HepG2 (cell line): ENCODE measurements around the gene SEC31B. TPM values are rescaled to one million over a fixed set of nuclear protein-coding genes. Genes with fewer than 3 reads are reported as not detected.

ENCODE experiments used
- ATAC-seq: fragments of 200-7000 bp; cut with Tn5 transposase; 3 replicates; pipeline ENCODE4 v1.9.1; 2020; ENCODE audit warnings: mild to moderate bottlenecking, moderate library complexity
- BruUV-seq: library from RNA; stranded (reverse); fragments of 400-500 nt; replicated peaks from 2 replicates; lab custom pipeline; 2021; lab: Mats Ljungman, UMichigan
- CTCF ChIA-PET: fragments of 300-600 bp; formaldehyde crosslinking; extraction: SDS; loops from one replicate; lab custom pipeline; 2021; ENCODE audit warnings: low total read pairs, inconsistent platforms, low intra/inter-chr PET ratio; lab: Yijun Ruan, JAX
- POLR2A ChIA-PET: fragments of 350-600 bp; sonication (Branson Sonifier 250); formaldehyde crosslinking; loops from one replicate; lab custom pipeline; 2020; ENCODE audit warnings: antibody characterized with exemption, inconsistent platforms; lab: Yijun Ruan, JAX
- DNase-seq: peaks from one replicate; pipeline ENCODE4 v3.0.0-alpha.2; 2015; ENCODE audit warnings: low spot score
- FAIRE-seq: peaks from 3 replicates; lab custom pipeline; 2011; peaks lifted over from hg19 to GRCh38; lab: Jason Lieb, UNC
- H2AFZ ChIP-seq: one replicate; pipeline ENCODE4 v1.6.1; 2011; ENCODE audit warnings: low read length, inconsistent platforms
- H3K27ac ChIP-seq: fragments of 300-600 bp; 3 replicates; pipeline ENCODE4 v1.8.0; 2011; ENCODE audit warnings: mixed run types, mild to moderate bottlenecking, mixed read lengths, low read length, inconsistent platforms; ENCODE audit not compliant: insufficient read depth; ENCODE audit errors: extremely low read length
- H3K27me3 ChIP-seq, 2 experiments: fragments of 200-600 bp in 1 of 2; 2 replicates in 1 of 2; 3 replicates in 1 of 2; pipeline versions ENCODE4 v1.6.0 to v1.8.0; 2011; ENCODE audit warnings: low read length in 2 of 2, mild to moderate bottlenecking in 2 of 2, moderate library complexity in 2 of 2, inconsistent platforms in 1 of 2; ENCODE audit not compliant: insufficient read depth in 2 of 2, control insufficient read depth in 1 of 2
- H3K36me3 ChIP-seq, 2 experiments: fragments of 200-600 bp in 1 of 2; replicated peaks in 1 of 2; 2 replicates in 1 of 2; 3 replicates in 1 of 2; pipeline versions ENCODE4 v1.5.1 to v1.8.0; 2011; ENCODE audit warnings: low read length in 2 of 2, inconsistent platforms in 1 of 2; ENCODE audit not compliant: insufficient read depth in 2 of 2, control insufficient read depth in 1 of 2
- H3K4me1 ChIP-seq: 2 replicates; pipeline ENCODE4 v1.5.1; 2012; ENCODE audit warnings: low read length, inconsistent platforms; ENCODE audit not compliant: insufficient read depth
- H3K4me2 ChIP-seq: 2 replicates; pipeline ENCODE4 v1.6.0; 2011; ENCODE audit warnings: low read depth, low read length, inconsistent platforms
- H3K4me3 ChIP-seq, 3 experiments: fragments of 200-600 bp in 1 of 3; sonication (generic), shearing (Covaris generic) in 1 of 3; replicated peaks in 1 of 3; 2 replicates each; pipeline ENCODE4 v1.5.1; 2011 to 2016; ENCODE audit warnings: low read length in 3 of 3, inconsistent platforms in 2 of 3, low read depth in 2 of 3, mild to moderate bottlenecking in 2 of 3, control low read depth in 1 of 3, mixed read lengths in 1 of 3; ENCODE audit not compliant: insufficient read depth in 1 of 3
- H3K79me2 ChIP-seq: one replicate; pipeline ENCODE4 v1.6.1; 2011; ENCODE audit warnings: low read length, inconsistent platforms; ENCODE audit not compliant: insufficient read depth
- H3K9ac ChIP-seq: 2 replicates; pipeline ENCODE4 v1.6.0; 2011; ENCODE audit warnings: mild to moderate bottlenecking, low read depth, low read length, inconsistent platforms; ENCODE audit not compliant: insufficient read depth
- H3K9me3 ChIP-seq: 2 replicates; pipeline ENCODE4 v1.5.1; 2012; ENCODE audit warnings: mild to moderate bottlenecking, low read length
- H4K20me1 ChIP-seq: 2 replicates; pipeline ENCODE4 v1.6.0; 2011; ENCODE audit warnings: inconsistent platforms, mild to moderate bottlenecking, low read length, moderate library complexity; ENCODE audit not compliant: insufficient read depth
- ARID4A ChIP-seq: sonication (generic); formaldehyde crosslinking; IDR thresholded peaks from 2 replicates; pipeline ENCODE4 v1.5.0; 2020; ENCODE audit warnings: mild to moderate bottlenecking, missing genetic modification reagents, borderline replicate concordance
- HOXA9 ChIP-seq: sonication (generic); formaldehyde crosslinking; IDR thresholded peaks from 2 replicates; pipeline ENCODE4 v1.8.1; 2022; ENCODE audit warnings: missing genetic modification reagents, mild to moderate bottlenecking, moderate library complexity, borderline replicate concordance
- MBD4 ChIP-seq: IDR thresholded peaks from 2 replicates; pipeline ENCODE4 v1.6.1; 2012; ENCODE audit warnings: low read length, inconsistent platforms, borderline replicate concordance
- NR3C1 ChIP-seq: sonication (generic); formaldehyde crosslinking; IDR thresholded peaks from 2 replicates; pipeline ENCODE4 v1.4.0; 2020; ENCODE audit warnings: missing genetic modification reagents
- RAD21 ChIP-seq: fragments of 450-650 bp; formaldehyde crosslinking; IDR thresholded peaks from 2 replicates; pipeline ENCODE4 v1.5.0; 2020; ENCODE audit warnings: mild to moderate bottlenecking
- RARA ChIP-seq: IDR thresholded peaks from 2 replicates; pipeline ENCODE4 v1.6.1; 2016; ENCODE audit warnings: missing genetic modification reagents, missing compliant biosample characterization
- RBM22 ChIP-seq: fragments of 200-400 bp; formaldehyde crosslinking; optimal IDR thresholded peaks from 2 replicates; pipeline ENCODE3; 2017; ENCODE audit warnings: mild to moderate bottlenecking, low read length, moderate library complexity
- RBM39 ChIP-seq: fragments of 200-400 bp; formaldehyde crosslinking; IDR thresholded peaks from one replicate; pipeline ENCODE4 v1.6.1; 2018; ENCODE audit warnings: antibody characterized with exemption, mild to moderate bottlenecking, low read depth, low read length; ENCODE audit not compliant: poor library complexity, severe bottlenecking
- RFX1 ChIP-seq: fragments of 450-650 bp; IDR thresholded peaks from 2 replicates; pipeline ENCODE4 v1.6.1; 2017
- SALL2 ChIP-seq: sonication (generic); formaldehyde crosslinking; IDR thresholded peaks from 2 replicates; pipeline ENCODE4 v1.8.1; 2023; ENCODE audit warnings: mild to moderate bottlenecking, missing genetic modification reagents, inconsistent platforms
- ZC3H4 ChIP-seq: sonication (generic); formaldehyde crosslinking; IDR thresholded peaks from 2 replicates; pipeline ENCODE4 v1.4.0; 2020; ENCODE audit warnings: missing genetic modification reagents, borderline replicate concordance
- ZNF30 ChIP-seq: sonication (generic); formaldehyde crosslinking; IDR thresholded peaks from 2 replicates; pipeline ENCODE4 v1.5.0; 2020; ENCODE audit warnings: mild to moderate bottlenecking, missing genetic modification reagents
- ZNF350 ChIP-seq: sonication (generic); formaldehyde crosslinking; IDR thresholded peaks from 2 replicates; pipeline ENCODE4 v1.4.0; 2020; ENCODE audit warnings: mild to moderate bottlenecking, low read depth, missing genetic modification reagents, borderline replicate concordance
- ZNF496 ChIP-seq: sonication (generic); formaldehyde crosslinking; IDR thresholded peaks from 2 replicates; pipeline ENCODE4 v1.8.1; 2023; ENCODE audit warnings: mild to moderate bottlenecking, moderate library complexity, missing genetic modification reagents; ENCODE audit not compliant: insufficient replicate concordance
- ZNF747 ChIP-seq: sonication (generic); formaldehyde crosslinking; IDR thresholded peaks from 2 replicates; pipeline ENCODE4 v1.8.1; 2023; ENCODE audit warnings: missing genetic modification reagents, mild to moderate bottlenecking, borderline replicate concordance
- ZSCAN21 ChIP-seq: sonication (generic); formaldehyde crosslinking; IDR thresholded peaks from 2 replicates; pipeline ENCODE4 v1.8.0; 2022; ENCODE audit warnings: mild to moderate bottlenecking, missing genetic modification reagents, moderate library complexity, borderline replicate concordance
- ZSCAN5A ChIP-seq: sonication (generic); formaldehyde crosslinking; IDR thresholded peaks from 2 replicates; pipeline ENCODE4 v1.8.0; 2022; ENCODE audit warnings: mild to moderate bottlenecking, missing genetic modification reagents, borderline replicate concordance
- WGBS: methylation state at CpG from one replicate; pipeline ENCODE4 v1.1.6; 2017; ENCODE audit warnings: low lambda C conversion rate; 5-methylcytosine and 5-hydroxymethylcytosine counted together
- in situ Hi-C: cut with HindIII; loops from 2 replicates; pipeline ENCODE4 v1.10.0; 2017; ENCODE audit warnings: low pct_unique_long_range_greater_than_20kb; ENCODE audit not compliant: extremely low pct_ligation_motif_present
- intact Hi-C: fragments of 100-400 bp; cut with micrococcal nuclease; formaldehyde crosslinking; loops from one replicate; pipeline ENCODE4 v1.10.0; 2022; ENCODE audit not compliant: unreplicated experiment
- polyA plus RNA-seq, 8 experiments: library from polyadenylated mRNA; depleted of rRNA in 3 of 8; stranded (reverse) in 7 of 8; unstranded in 1 of 8; fragments of >200 nt; fragmentation: Illumina TruSeq in 4 of 8; extraction: Trizol in 4 of 8; gene quantifications; 2 replicates each; pipeline versions ENCODE4 v1.2.1 to v1.2.3, GENCODE V29; 2011 to 2016; ENCODE audit warnings: low read depth in 4 of 8, missing spikeins in 1 of 8, mixed read lengths in 1 of 8; ENCODE audit not compliant: insufficient read depth in 1 of 8
- total RNA-seq, 5 experiments: library from RNA; depleted of rRNA; stranded (reverse); fragments of >200 nt; fragmentation: Illumina TruSeq; extraction: Trizol; gene quantifications; 2 replicates each; pipeline ENCODE4 v1.2.3, GENCODE V29; 2016; ENCODE audit warnings: low read depth in 1 of 5

SEC31B gene
- total and polyA plus RNA-seq, 2 of the 13 experiments (the other 11 are each of a cell fraction or from before 2014, with no cell fraction given) = 2.0 to 8.3 TPM

- TF ChIP-seq RARA (CRISPR knock-in tag) (no peak), ZSCAN5A (CRISPR knock-in tag) (no peak), SALL2 (no peak), NR3C1 (CRISPR knock-in tag) (no peak), ZNF30 (CRISPR knock-in tag) (no peak), RBM39 (no peak), RAD21 (CRISPR knock-in tag) (no peak), ZNF747 (CRISPR knock-in tag) (no peak), ZNF496 (no peak), ARID4A (CRISPR knock-in tag) (no peak), MBD4 (no peak), ZSCAN21 (CRISPR knock-in tag) (no peak), ZNF350 (no peak), HOXA9 (no peak), ZC3H4 (CRISPR knock-in tag) (no peak), RBM22 (no peak), RFX1 (no peak)
- TF ChIP-seq, all 625 proteins: peak for 0
- Histone ChIP-seq H3K27ac (no peak overlapping the region), H3K4me2 (no peak overlapping the region), H3K27me3 (peaks cover 0 to 2% of the 10 kb centered on the region in 2 experiments; a peak in 1 of 5 replicates), H3K4me3 (no peak overlapping the region), H2AFZ (no peak overlapping the region), H4K20me1 (no peaks in the 10 kb centered on the region), H3K9me3 (no peaks in the 10 kb centered on the region), H3K4me1 (peaks cover 10% of the 10 kb centered on the region; the same call in 1 of the 2 replicates), H3K9ac (no peak overlapping the region), H3K36me3 (peaks cover 0 to 3% of the 10 kb centered on the region in 2 experiments; a peak in 1 of 5 replicates), H3K79me2 (no peaks in the 10 kb centered on the region)
- in situ Hi-C loops = no loop called here
- no TSS peak for BruUV-seq
- DNase-seq (no peak), ATAC-seq (no peak), FAIRE-seq (no peak)
- CTCF ChIA-PET = no interaction called here
- intact Hi-C loops = no loop called here
- 83% methylated on average over 8 of the region's 8 CpGs for WGBS
- POLR2A ChIA-PET = no interaction called here
These were observed 34.3 kb downstream of the SEC31B start for GRCh38 chr10:100485366-100485765.
